ENCODE results near the gene RCOR3. TPM values are rescaled to one million over a fixed set of nuclear protein-coding genes. Genes with fewer than 3 reads are reported as not detected.
"Not testable (repeated sequence)": the region's sequence is repeated elsewhere in the genome, so short reads cannot be mapped to it uniquely, and the experiment has no call there.

Gene RCOR3
- total RNA-seq, 1 donor from 2014 or later, result 9.0 TPM

DNA sequence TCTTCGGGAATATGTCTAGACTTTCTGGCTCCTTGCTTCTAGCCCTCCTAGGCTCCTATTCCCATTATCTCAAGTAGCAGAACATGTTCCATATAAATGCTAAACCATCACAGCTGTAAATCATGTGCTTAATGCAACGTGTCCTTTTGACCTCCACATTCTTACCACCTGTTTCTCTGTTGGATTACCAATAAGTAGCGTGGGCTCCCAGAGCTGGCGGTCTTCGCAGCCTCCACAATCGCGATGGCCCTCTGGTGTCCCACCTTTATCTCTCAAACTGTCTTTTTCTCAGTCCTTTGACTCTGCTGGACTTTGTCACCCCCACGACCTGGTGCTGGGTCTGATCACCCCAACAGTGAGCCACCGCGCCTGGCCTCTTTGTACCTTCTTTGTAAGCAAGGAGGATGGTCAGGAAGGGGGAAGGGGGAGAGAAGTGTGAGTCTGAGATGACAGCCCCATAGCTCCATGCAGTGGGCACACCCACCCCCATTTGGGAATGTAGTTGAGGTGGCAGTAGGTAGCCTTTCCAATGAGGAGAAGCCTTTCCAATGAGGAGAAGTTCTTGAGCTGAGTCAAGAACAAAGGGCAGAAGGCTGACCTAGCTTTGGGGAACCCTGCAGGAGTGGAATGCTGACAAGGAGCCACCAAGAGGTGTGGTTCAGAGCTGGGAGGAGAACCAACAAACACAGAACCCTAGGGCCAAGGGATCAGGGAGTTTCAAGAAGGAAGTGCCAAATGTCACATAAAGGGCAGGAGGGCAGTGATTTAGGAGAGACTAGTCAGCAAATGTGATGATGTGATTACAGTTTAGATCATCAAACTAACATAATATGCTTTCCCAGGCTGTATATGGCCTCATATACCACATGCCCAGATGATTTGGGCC is 81.7 kb downstream of the RCOR3 start:
- no peak for DNase-seq (ENCODE audit: low read depth, low spot score)

DNA sequence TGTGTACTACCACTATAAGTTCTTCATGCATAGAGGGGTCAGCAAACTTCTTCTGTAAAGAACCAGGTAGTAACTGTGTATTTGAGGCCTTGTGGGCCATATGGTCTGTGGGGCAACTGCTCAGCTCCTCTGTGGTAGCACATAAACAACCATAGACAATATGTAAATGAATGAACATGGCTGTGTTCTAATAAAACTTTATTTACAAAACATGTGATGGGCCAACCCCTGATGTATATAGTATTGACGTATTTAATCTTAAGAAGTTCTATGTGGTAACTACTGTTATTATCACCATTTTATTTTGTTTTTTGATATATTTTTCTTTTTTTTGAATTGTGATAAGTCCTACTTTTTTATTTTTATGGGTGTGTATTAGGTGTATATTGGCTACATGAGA is 82.8 kb downstream of the RCOR3 start:
- DNase-seq (ENCODE audit: low read depth, low spot score), result no peak

DNA sequence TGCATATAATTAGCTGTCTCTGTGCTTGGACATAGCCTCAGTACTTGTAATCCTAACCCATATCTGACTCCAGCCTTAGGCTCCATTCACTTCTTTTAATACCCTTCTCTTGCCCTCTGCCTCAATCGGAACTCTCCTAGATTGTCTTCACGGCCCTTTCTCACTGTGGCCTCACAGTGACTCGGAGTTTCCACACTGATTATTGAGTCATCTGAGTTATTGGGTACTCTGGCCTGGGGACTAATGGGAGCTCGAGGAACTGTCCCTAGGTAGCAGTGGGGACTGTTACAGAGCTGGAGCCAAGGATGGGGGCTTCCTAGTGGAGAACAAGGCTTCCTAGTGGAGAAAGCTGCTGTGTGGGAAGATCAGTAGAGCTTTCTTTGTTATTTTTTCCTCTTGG is 84.4 kb downstream of the RCOR3 start:
- no peak for DNase-seq (ENCODE audit: low read depth, low spot score)

DNA sequence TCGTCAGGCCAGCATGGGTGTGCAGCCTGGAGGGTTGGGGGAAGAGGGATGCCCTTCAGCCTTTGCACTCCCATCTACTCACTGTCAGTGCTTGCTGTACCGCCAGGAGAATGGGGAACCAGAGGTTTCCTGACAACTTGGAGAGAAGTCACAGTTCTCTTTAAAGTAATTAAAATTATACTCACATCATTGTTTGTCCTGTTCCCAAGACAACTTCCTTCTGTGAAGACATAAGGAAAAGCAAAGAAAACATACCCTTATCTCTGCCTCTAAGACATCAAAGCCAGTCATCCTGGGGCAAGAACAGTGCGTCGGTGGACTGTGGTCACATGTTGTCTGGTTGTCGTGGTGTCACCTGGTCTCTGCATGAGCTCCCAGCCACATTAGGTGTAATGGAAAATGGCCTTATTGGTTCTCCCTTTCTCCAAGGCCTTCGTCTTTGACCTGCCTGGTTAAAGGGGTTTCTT is 85.0 kb downstream of the RCOR3 start:
- no peak for DNase-seq (ENCODE audit: low read depth, low spot score)

- DNase-seq (ENCODE audit: low read depth, low spot score), result no peak
Observed at GRCh38 chr1:211345719-211346118, 86.6 kb downstream of the RCOR3 start.

GRCh38 chr1:211347077-211347844 is 88.1 kb downstream of the RCOR3 start:
- DNase-seq (ENCODE audit: low read depth, low spot score), result no peak

DNA sequence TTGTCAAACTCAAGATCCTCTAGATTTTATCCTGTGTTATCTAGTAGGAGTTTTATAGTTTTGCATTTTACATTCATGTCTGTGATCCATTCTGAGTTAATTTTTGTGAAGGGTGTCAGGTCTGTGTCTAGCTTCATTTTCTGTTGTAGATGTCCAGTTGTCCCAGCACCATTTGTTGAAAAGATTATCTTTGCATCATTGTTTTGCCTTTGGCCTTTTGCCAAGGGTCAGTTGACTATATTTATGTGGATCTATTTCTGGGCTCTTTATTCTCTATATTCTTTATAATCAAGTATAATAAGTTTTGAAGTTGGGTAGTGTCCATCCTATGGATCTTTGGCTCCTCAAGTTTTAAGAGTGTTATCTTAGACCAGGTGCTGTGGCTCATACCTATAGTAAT is 89.4 kb downstream of the RCOR3 start:
- no peak for DNase-seq (ENCODE audit: low read depth, low spot score)

- no peak for DNase-seq (ENCODE audit: low read depth, low spot score)
Observed at GRCh38 chr1:211349741-211350140, 90.6 kb downstream of the RCOR3 start.

DNA sequence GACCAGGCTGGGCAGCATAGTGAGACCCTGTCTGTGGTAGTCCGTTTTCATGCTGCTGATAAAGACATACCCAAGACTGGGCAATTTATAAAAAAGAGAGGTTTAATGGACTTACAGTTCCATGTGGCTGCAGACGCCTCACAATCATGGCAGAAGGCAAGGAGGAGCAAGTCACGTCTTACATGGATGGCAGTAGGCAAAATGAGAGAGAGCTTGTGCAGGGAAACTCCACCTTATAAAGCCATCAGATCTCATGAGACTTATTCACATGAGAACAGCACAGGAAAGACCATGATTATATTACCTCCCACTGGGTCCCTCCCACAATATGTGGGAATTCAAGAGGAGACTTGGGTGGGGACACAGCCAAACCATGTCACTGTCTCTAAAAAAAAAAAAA is 92.9 kb downstream of the RCOR3 start:
- not testable (repeated sequence) for DNase-seq (ENCODE audit: low read depth, low spot score)

DNA sequence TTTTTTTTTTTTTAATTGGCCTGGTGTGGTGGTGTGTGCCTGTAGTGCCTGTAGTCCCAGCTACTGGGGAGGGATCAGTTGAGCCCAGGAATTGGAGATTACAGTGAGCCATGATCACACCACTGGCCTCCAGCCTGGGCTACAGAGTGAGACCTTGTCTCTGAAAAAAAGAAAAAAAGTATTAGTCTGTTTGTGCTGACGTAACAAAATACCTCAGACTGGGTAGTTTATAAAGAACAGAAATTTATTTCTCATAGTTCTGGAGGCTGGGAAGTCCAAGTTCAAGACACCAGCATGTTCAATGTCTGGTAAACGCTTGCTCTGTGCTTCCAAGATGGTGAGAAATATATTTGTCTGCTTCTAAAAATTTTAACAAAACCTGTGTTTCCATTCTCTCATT is 93.3 kb downstream of the RCOR3 start:
- no peak for DNase-seq (ENCODE audit: low read depth, low spot score)

GRCh38 chr1:211352985-211353515 is 93.9 kb downstream of the RCOR3 start:
- DNase-seq (ENCODE audit: low read depth, low spot score), result no peak

- no peak for DNase-seq (ENCODE audit: low read depth, low spot score)
Observed at GRCh38 chr1:211353562-211354212, 94.5 kb downstream of the RCOR3 start.

DNA sequence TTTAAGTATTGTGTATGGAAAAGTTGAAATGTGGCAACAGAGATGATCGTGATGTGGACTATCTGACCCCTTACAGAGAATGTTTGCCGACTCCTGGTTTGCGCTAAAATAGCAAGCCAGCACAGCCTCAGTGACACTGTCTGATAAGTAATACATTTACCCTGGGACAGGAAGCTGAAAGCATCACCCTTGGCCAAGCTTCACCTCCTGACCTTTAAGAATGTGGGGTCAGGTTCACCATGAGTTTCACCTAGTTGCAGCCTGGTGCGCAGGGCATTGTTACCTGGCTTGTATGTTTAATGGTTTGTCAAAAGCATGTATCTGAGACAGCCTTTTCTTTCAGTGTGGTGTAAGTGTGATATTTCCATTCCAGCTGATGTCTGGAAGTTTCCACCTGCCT is 96.7 kb downstream of the RCOR3 start:
- DNase-seq (ENCODE audit: low read depth, low spot score), result no peak

DNA sequence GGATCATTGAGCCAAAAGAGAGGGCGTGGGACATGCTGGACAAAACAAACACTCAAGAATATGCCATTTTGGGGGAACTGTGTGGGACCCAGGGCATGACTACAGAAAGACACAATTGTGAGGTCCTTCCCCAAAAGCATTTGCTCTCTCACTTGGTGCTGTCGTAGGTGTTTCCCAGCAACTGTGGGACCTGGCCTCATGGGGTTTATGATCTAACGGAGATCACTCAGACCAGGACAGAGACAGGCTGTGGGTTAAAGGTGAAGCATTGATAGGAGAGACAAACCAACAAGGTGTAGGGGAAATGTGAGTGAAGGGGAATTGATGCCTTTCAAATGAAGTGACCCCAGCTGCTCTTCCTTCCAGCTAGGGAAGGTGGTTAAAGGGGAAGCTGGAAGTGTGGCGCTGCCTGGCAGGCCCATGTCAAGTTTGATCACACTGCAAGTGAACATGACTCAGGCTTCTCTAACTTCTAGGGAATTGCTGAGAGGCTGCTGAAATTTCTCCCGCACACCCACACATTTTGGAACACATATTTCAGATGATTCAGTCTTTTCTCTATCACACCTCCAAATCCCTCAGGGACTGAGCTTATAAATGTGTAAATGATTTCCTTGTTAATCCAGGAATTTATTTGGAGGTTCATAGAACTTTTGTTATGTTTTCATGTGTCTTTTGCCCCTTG is 97.7 kb downstream of the RCOR3 start:
- DNase-seq (ENCODE audit: low read depth, low spot score), result no peak

- DNase-seq (ENCODE audit: low read depth, low spot score), result no peak
Observed at GRCh38 chr1:211358685-211359084, 99.5 kb downstream of the RCOR3 start.

DNA sequence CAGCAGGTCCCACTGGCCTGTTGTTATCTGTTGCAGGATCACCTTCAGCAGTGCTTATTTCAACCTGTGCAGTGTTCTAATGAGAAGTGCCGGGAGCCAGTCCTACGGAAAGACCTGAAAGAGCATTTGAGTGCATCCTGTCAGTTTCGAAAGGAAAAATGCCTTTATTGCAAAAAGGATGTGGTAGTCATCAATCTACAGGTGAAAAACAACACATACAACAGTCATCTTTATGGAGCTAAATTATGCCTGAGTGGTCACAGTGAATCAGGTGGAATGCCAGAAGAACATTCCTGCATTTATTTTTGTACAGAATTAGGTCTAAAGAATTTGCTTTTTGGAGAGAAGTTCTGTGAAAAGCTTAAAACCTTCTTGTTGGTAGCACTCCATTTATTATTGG is 100.7 kb downstream of the RCOR3 start:
- DNase-seq (ENCODE audit: low read depth, low spot score), result no peak

GRCh38 chr1:211361202-211361601 is 102.0 kb downstream of the RCOR3 start:
- no peak for DNase-seq (ENCODE audit: low read depth, low spot score)

All from pulmonary artery endothelial cell (primary cell).